OCI-LY3 (cell line): ENCODE measurements around the gene SLC7A11.

Source experiments
- H2AFZ ChIP-seq: fragments of 200-600, 300-600 bp; shearing (Covaris generic); 2 replicates; pipeline ENCODE4 v1.6.0; 2014; ENCODE audit warnings: antibody characterized with exemption, low read depth, low read length
- H3K27ac ChIP-seq: fragments of 200-600, 300-600 bp; sonication (generic); 2 replicates; pipeline ENCODE4 v1.5.1; 2014; ENCODE audit warnings: mild to moderate bottlenecking, low read length, moderate library complexity, mixed read lengths
- H3K27me3 ChIP-seq: fragments of 200-600, 300-600 bp; sonication (generic); 2 replicates; pipeline ENCODE4 v1.6.1; 2014; ENCODE audit warnings: low read depth, low read length, mixed read lengths
- H3K36me3 ChIP-seq: fragments of 200-600, 300-600 bp; sonication (generic); replicated peaks from 2 replicates; pipeline ENCODE3; 2014; ENCODE audit warnings: low read depth, low read length, mixed read lengths
- H3K4me1 ChIP-seq: fragments of 300-600, 200-600 bp; sonication (generic); 2 replicates; pipeline ENCODE4 v1.6.1; 2014; ENCODE audit warnings: low read length, mixed read lengths
- H3K4me2 ChIP-seq: fragments of 200-600, 300-600 bp; sonication (generic); 2 replicates; pipeline ENCODE4 v1.6.1; 2014; ENCODE audit warnings: low read length, mixed read lengths
- H3K4me3 ChIP-seq: fragments of 300-600, 200-600 bp; sonication (generic); 2 replicates; pipeline ENCODE4 v1.5.1; 2014; ENCODE audit warnings: antibody characterized with exemption, mild to moderate bottlenecking, low read length, moderate library complexity
- H3K79me2 ChIP-seq: fragments of 300-600, 200-600 bp; shearing (Covaris generic); 2 replicates; pipeline ENCODE4 v1.6.1; 2014; ENCODE audit warnings: mild to moderate bottlenecking, low read length, mixed read lengths
- H3K9ac ChIP-seq: fragments of 300-600, 200-600 bp; shearing (Covaris generic); 2 replicates; pipeline ENCODE4 v1.6.0; 2014; ENCODE audit warnings: mild to moderate bottlenecking, low read length, moderate library complexity
- H3K9me3 ChIP-seq: fragments of 200-600, 300-600 bp; shearing (Covaris generic); 2 replicates; pipeline ENCODE4 v1.6.1; 2014; ENCODE audit warnings: low read length, mixed read lengths; ENCODE audit not compliant: insufficient read depth
- H4K20me1 ChIP-seq: fragments of 200-600, 300-600 bp; sonication (generic); 2 replicates; pipeline ENCODE4 v1.6.1; 2016; ENCODE audit warnings: low read length, mixed read lengths; ENCODE audit not compliant: insufficient read depth
- CTCF ChIP-seq: fragments of 200-600, 300-600 bp; sonication (generic); IDR thresholded peaks from 2 replicates; pipeline ENCODE4 v1.5.1; 2014; ENCODE audit warnings: antibody characterized with exemption, low read length, low read depth
- EZH2phosphoT487 ChIP-seq: fragments of 200-600 bp; shearing (Covaris generic); IDR thresholded peaks from 2 replicates; pipeline ENCODE4 v1.6.1; 2018; ENCODE audit warnings: antibody characterized with exemption, mixed run types, low read depth

SLC7A11 gene

GRCh38 chr4:138255917-138256597 is 13.9 kb upstream of the SLC7A11 start:
- Histone ChIP-seq H3K4me1 (peaks cover 4% of the 10 kb centered on the region; the same call in 1 of the 2 replicates), H2AFZ (no peak overlapping the region), H4K20me1 (no peaks in the 10 kb centered on the region), H3K9ac (no peak overlapping the region), H3K9me3 (no peaks in the 10 kb centered on the region), H3K27me3 (no peaks in the 10 kb centered on the region), H3K36me3 (no peaks in the 10 kb centered on the region), H3K4me2 (no peak overlapping the region), H3K4me3 (no peak overlapping the region), H3K27ac (no peak overlapping the region), H3K79me2 (no peaks in the 10 kb centered on the region)
- no peak for TF ChIP-seq EZH2phosphoT487
- no peak for TF ChIP-seq CTCF

DNA sequence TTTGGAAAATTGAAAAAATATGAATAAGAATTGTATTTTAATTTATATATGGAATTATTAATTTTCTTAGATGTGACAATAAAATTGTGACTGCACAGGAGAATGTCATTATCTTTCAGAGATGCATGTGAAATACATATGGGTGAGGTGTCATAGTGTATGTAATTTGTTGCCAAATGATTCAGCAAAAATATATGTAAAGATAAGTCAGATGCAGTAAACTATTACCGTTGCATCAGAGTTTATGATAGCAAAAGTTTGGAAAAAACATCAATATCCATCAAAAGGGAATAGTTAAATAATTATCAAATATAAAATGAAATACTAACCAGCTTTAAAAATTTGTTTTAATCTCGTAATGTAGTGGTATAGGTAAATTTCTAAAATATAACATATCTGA is 10.4 kb upstream of the SLC7A11 start:
- Histone ChIP-seq H2AFZ (no peak overlapping the region), H3K4me3 (no peak overlapping the region), H3K9ac (no peak overlapping the region), H3K9me3 (no peaks in the 10 kb centered on the region), H3K4me2 (no peak overlapping the region), H3K36me3 (no peaks in the 10 kb centered on the region), H3K79me2 (no peaks in the 10 kb centered on the region), H3K27ac (no peak overlapping the region), H3K27me3 (no peaks in the 10 kb centered on the region), H4K20me1 (no peaks in the 10 kb centered on the region), H3K4me1 (peaks cover 4% of the 10 kb centered on the region; the same call in 1 of the 2 replicates)
- TF ChIP-seq EZH2phosphoT487 (no peak), CTCF (no peak)

GRCh38 chr4:138251938-138252337 is 9.8 kb upstream of the SLC7A11 start:
- H3K9ac ChIP-seq, result no peak overlapping the region
- TF ChIP-seq CTCF (no peak), EZH2phosphoT487 (no peak)
- H3K4me1 ChIP-seq, result peaks cover 4% of the 10 kb centered on the region; the same call in 1 of the 2 replicates
- H3K27ac ChIP-seq, result no peak overlapping the region
- no peak overlapping the region for H3K4me2 ChIP-seq
- H2AFZ ChIP-seq, result no peak overlapping the region
- no peaks in the 10 kb centered on the region for H4K20me1 ChIP-seq
- H3K27me3 ChIP-seq, result no peaks in the 10 kb centered on the region
- no peak overlapping the region for H3K4me3 ChIP-seq
- no peaks in the 10 kb centered on the region for H3K9me3 ChIP-seq
- H3K36me3 ChIP-seq, result no peaks in the 10 kb centered on the region
- no peaks in the 10 kb centered on the region for H3K79me2 ChIP-seq

DNA sequence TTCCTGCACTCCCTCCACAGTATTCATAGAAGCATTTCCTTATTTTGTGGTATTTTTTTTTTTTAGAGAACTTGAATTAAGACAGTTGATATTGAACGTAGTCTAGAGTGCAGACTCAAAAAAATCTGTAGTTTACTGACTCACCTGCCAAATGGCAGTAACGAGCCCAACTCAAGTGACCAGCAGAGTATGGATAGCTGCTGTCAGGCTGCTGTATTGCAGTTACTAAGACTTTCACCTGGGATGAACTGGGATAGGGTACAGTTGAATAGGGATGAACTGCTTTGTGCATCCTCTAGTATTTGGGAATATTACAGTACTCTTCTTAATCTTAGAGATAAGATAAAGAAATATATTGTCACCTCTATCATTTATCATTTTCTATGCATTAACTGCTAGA is 7.0 kb upstream of the SLC7A11 start:
- Histone ChIP-seq H3K36me3 (no peaks in the 10 kb centered on the region), H3K9me3 (no peaks in the 10 kb centered on the region), H3K9ac (no peak overlapping the region), H3K4me1 (no peaks in the 10 kb centered on the region; the same call in 1 of the 2 replicates), H3K27ac (no peak overlapping the region), H2AFZ (no peak overlapping the region), H4K20me1 (no peaks in the 10 kb centered on the region), H3K79me2 (no peaks in the 10 kb centered on the region), H3K4me2 (no peak overlapping the region), H3K27me3 (no peaks in the 10 kb centered on the region), H3K4me3 (no peak overlapping the region)
- TF ChIP-seq EZH2phosphoT487 (no peak), CTCF (no peak)
